Measurements from ENCODE around the gene PET117.
"Not testable (repeated sequence)": the region's sequence is repeated elsewhere in the genome, so short reads cannot be mapped to it uniquely, and the experiment has no call there.

The PET117 gene

DNA sequence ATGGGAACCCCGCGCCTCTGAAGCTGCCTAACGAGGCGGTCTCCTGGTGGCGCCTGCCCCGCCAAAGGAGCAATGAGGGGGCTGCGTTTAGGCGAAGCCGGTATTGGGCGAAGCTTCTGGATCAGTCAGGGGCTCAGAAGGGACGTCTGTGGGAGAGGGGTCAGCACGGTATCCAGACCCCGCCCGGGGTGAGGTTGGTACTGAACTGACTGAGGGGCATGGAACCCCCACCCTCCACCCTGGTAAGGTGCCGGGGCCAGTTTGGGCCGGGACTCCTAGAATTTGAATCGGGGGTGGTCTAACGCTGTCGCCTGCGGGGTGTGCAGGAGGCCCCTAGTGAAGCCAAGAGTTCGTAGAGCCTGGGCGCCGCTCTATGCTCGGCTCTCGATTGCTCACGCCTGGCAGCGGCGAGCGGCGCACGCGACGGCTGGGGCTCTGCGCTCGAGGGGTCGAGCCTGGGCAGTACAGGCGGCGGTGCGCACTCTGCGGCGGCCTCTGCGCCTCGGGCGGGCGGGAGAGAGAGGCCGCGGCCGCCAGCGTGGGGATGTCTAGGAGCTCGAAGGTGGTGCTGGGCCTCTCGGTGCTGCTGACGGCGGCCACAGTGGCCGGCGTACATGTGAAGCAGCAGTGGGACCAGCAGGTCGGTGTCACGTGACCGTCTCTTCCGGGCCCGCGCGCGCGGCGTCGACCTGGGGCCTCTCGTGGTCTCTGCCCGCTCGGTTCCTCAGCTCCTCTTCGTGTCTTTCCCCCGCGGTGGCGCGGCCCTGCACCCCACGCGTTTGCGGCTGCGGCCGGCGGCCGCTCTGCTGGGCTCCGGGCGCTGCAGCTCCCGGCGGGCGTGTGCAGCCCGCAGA, at the start of gene PET117, which contains the start of gene KAT14:
Gene PET117, plus strand, starts transcription at position 452 of the 854 bp plus-strand sequence. Its CDS starts 93 bp downstream, at position 545.
Gene KAT14, plus strand, starts transcription at position 452 of the 854 bp plus-strand sequence. CDS start 4,798 bp downstream, outside the sequence.
- H3K4me3 ChIP-seq (ENCODE audit: control insufficient read depth, low read depth, low read length): peak within 1 kb of the TSS; percentile 83
- DNase-seq (ENCODE audit: low read depth): peak; percentile 89
- TF ChIP-seq, protein P1, sequence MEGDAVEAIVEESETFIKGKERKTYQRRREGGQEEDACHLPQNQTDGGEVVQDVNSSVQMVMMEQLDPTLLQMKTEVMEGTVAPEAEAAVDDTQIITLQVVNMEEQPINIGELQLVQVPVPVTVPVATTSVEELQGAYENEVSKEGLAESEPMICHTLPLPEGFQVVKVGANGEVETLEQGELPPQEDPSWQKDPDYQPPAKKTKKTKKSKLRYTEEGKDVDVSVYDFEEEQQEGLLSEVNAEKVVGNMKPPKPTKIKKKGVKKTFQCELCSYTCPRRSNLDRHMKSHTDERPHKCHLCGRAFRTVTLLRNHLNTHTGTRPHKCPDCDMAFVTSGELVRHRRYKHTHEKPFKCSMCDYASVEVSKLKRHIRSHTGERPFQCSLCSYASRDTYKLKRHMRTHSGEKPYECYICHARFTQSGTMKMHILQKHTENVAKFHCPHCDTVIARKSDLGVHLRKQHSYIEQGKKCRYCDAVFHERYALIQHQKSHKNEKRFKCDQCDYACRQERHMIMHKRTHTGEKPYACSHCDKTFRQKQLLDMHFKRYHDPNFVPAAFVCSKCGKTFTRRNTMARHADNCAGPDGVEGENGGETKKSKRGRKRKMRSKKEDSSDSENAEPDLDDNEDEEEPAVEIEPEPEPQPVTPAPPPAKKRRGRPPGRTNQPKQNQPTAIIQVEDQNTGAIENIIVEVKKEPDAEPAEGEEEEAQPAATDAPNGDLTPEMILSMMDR (conservative IDR thresholded peaks at IDR 0.05; ENCODE audit: control insufficient read depth, insufficient read depth, low read depth, low read length): no peak

- DNase-seq (ENCODE audit: low read depth); H3K4me3 ChIP-seq (ENCODE audit: control insufficient read depth, low read depth, low read length): not testable (repeated sequence)
Observed at GRCh38 chr20:18088298-18088697, 49.4 kb upstream of the PET117 start.

- DNase-seq (ENCODE audit: low read depth); H3K4me3 ChIP-seq (ENCODE audit: control insufficient read depth, low read depth, low read length): not testable (repeated sequence)
Observed at GRCh38 chr20:18088841-18089240, 48.8 kb upstream of the PET117 start.

DNA sequence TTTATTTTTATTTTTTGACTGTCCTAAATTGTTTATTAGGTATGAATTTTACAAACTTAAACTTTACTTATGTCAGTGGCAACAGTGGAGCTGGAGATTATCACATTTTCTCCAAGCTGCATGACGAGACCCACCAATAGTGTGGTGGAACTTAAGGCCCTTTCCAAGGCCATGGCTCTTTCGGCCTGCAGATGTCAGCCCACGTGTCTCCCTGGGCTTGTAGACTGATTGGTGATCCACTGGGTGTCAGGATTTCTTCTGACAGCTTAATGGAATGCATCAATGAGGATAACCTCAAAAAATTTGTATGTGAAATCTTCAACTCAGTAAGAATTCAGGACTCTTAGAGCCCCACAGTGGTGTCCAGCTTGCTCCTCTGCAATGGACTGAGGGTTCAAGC, 47.6 kb upstream of the PET117 start:
- no peak overlapping the region for H3K4me3 ChIP-seq (ENCODE audit: control insufficient read depth, low read depth, low read length)
- TF ChIP-seq, protein P1 (conservative IDR thresholded peaks at IDR 0.05; ENCODE audit: control insufficient read depth, insufficient read depth, low read depth, low read length): no peak
- no peak for DNase-seq (ENCODE audit: low read depth)

DNA sequence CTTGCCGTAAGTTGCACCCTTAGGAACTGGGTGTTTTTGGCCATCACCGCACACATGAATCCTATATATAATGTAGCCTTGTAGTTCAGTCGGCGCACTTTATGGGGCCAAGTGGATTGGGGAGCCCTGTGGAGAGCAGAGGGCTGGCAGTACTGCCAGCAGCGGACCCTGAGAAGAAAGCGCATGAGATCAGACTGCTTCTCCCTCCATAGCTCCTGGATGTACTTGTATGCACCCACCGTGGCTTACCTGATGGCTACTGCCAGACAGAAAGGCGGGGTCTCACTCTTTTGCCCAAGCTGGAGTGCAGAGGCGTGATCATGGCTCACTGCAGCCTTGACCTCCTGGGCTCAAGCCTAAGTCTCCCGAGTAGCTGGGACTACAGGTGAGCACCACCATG, 47.2 kb upstream of the PET117 start:
- no peak for DNase-seq (ENCODE audit: low read depth)
- no peak overlapping the region for H3K4me3 ChIP-seq (ENCODE audit: control insufficient read depth, low read depth, low read length)
- TF ChIP-seq, protein P1 (conservative IDR thresholded peaks at IDR 0.05; ENCODE audit: control insufficient read depth, insufficient read depth, low read depth, low read length): no peak

DNA sequence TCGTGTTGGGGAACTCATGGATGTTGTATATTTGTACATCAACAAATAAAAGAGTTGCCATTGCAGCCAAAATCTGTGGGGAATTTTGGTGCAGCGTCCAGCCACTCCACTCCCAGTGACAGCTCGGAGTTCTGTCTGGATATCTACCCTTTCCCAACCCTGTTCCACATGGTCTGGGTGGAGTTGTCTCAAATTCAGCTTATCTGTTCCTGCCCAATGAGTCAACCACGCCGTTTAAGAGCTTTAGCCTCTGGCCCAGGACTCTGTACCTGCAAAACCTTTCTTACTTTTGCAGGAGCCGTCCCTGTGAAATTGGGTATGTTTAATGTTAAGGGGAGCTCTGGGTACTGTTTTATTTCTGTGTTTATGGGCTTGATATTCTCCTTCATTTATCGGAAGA, 46.0 kb upstream of the PET117 start:
- no peak for DNase-seq (ENCODE audit: low read depth)
- TF ChIP-seq, protein P1 (conservative IDR thresholded peaks at IDR 0.05; ENCODE audit: control insufficient read depth, insufficient read depth, low read depth, low read length): no peak
- H3K4me3 ChIP-seq (ENCODE audit: control insufficient read depth, low read depth, low read length): no peak overlapping the region

DNA sequence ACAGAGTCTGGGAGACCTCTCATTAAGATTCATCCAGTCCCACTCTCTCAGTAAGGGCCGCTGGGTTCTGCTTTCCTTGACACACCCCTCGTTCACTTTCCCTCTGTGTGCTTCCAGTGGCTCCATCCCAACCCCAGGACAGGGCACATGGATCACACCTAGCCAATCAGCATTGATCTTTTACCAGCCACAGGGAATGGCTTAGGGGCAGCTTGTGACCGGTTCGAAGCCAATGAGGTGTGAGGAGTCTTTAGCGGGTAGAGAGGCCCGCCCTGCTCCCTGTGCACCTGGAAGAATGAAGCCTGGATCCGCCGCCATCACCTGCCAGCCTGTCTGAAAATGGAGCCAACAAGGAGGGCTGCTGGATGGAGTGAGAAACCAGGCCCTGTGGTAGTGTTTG, 44.8 kb upstream of the PET117 start:
- no peak overlapping the region for H3K4me3 ChIP-seq (ENCODE audit: control insufficient read depth, low read depth, low read length)
- no peak for DNase-seq (ENCODE audit: low read depth)
- TF ChIP-seq, protein P1 (conservative IDR thresholded peaks at IDR 0.05; ENCODE audit: control insufficient read depth, insufficient read depth, low read depth, low read length): no peak
